HCT116 (cell line): Measurements from ENCODE around the gene SORCS2.

Source experiments
- CBX3 ChIP-seq: IDR thresholded peaks from 2 replicates; pipeline ENCODE4 v1.6.1; 2012; ENCODE audit warnings: low read depth
- EGR1 ChIP-seq: IDR thresholded peaks from 2 replicates; pipeline ENCODE4 v1.6.1; 2012; ENCODE audit warnings: low read depth
- EZH2 ChIP-seq: fragments of 200-600 bp; sonication (generic); IDR thresholded peaks from 2 replicates; pipeline ENCODE4 v1.6.1; 2017; ENCODE audit warnings: antibody characterized with exemption, mixed run types
- EZH2phosphoT487 ChIP-seq: fragments of 200-600 bp; IDR thresholded peaks from 2 replicates; pipeline ENCODE4 v1.6.1; 2018; ENCODE audit warnings: antibody characterized with exemption, borderline replicate concordance
- POLR2A ChIP-seq: IDR thresholded peaks from 2 replicates; pipeline ENCODE4 v1.7.0; 2011; ENCODE audit warnings: borderline replicate concordance; ENCODE audit not compliant: insufficient read depth, insufficient read length; ENCODE audit errors: extremely low read depth
- RAD21 ChIP-seq: IDR thresholded peaks from 2 replicates; pipeline ENCODE4 v1.6.1; 2012; ENCODE audit warnings: low read depth, mild to moderate bottlenecking
- REST ChIP-seq: IDR thresholded peaks from 2 replicates; pipeline ENCODE4 v1.6.1; 2012; ENCODE audit warnings: low read depth
- SP1 ChIP-seq: IDR thresholded peaks from 2 replicates; pipeline ENCODE4 v1.6.1; 2012; ENCODE audit warnings: low read depth
- TF ChIP-seq, protein P1 (sequence below): IDR thresholded peaks from 2 replicates; pipeline ENCODE4 v1.6.1; 2012
- TF ChIP-seq, protein P2 (sequence below), 3 experiments: fragments of 200-600 bp in 1 of 3; sonication (generic) in 1 of 3; IDR thresholded peaks in 2 of 3; conservative IDR thresholded peaks in 1 of 3; 2 replicates each; pipeline ENCODE4 v1.5.1; 2012 to 2017; ENCODE audit warnings: low read depth in 2 of 3, low read length in 2 of 3, antibody characterized with exemption in 1 of 3, borderline replicate concordance in 1 of 3, control low read depth in 1 of 3, mild to moderate bottlenecking in 1 of 3, mixed read lengths in 1 of 3, mixed run types in 1 of 3, moderate library complexity in 1 of 3; ENCODE audit not compliant: insufficient read depth in 1 of 3

- TF ChIP-seq REST (no peak), POLR2A (no peak), EGR1 (no peak), EZH2phosphoT487 (no peak), RAD21 (no peak), EZH2 (no peak), SP1 (no peak), CBX3 (no peak)
- TF ChIP-seq, protein P1, sequence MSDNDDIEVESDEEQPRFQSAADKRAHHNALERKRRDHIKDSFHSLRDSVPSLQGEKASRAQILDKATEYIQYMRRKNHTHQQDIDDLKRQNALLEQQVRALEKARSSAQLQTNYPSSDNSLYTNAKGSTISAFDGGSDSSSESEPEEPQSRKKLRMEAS = no peak
- TF ChIP-seq, protein P2, sequence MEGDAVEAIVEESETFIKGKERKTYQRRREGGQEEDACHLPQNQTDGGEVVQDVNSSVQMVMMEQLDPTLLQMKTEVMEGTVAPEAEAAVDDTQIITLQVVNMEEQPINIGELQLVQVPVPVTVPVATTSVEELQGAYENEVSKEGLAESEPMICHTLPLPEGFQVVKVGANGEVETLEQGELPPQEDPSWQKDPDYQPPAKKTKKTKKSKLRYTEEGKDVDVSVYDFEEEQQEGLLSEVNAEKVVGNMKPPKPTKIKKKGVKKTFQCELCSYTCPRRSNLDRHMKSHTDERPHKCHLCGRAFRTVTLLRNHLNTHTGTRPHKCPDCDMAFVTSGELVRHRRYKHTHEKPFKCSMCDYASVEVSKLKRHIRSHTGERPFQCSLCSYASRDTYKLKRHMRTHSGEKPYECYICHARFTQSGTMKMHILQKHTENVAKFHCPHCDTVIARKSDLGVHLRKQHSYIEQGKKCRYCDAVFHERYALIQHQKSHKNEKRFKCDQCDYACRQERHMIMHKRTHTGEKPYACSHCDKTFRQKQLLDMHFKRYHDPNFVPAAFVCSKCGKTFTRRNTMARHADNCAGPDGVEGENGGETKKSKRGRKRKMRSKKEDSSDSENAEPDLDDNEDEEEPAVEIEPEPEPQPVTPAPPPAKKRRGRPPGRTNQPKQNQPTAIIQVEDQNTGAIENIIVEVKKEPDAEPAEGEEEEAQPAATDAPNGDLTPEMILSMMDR (IDR thresholded peaks at IDR 0.05 in 2 of 3, conservative IDR thresholded peaks at IDR 0.05 in 1 of 3; ENCODE audit: borderline replicate concordance in 1 of 3, insufficient read depth in 1 of 3, low read depth in 2 of 3, low read length in 2 of 3) = no peak
Measured at GRCh38 chr4:7254736-7255487, 62.6 kb downstream of the SORCS2 start.
